KBM-7 (cell line): Measurements from ENCODE around the gene DSPP.
"Not testable (repeated sequence)": the region's sequence is repeated elsewhere in the genome, so short reads cannot be mapped to it uniquely, and the experiment has no call there.

Experiments
- DNase-seq: peaks from one replicate; pipeline ENCODE4 v3.0.0-alpha.2; 2015
- in situ Hi-C: fragments of 300-500 bp; cut with MboI; formaldehyde crosslinking; loops from 2 replicates; pipeline ENCODE4 v1.14.3; 2020; ENCODE audit warnings: low sequenced_read_pairs, low pct_unique_long_range_greater_than_20kb, mixed read lengths

DSPP gene

DNA sequence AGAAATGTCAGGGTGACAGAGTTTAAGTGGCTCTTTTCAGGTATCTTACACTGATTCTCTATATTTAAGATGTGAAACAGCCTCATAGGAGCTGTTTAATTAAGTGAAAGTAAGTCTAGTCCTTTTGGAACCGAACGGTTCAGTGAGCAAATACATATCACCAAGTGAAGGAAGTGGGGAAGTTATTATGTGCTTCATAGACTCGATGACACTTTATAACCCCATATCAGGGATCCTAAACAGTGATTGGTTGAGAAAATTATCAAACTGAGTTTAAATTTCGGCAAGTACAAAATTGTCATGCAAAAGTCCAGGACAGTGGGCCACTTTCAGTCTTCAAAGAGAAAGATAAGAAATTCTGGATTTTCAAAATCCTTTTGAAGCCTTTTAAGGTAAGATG, at the start of gene DSPP:
DSPP (plus strand) TSS at position 301 of the 400 bp plus-strand sequence. CDS start 2,380 bp downstream, outside the sequence.
- DNase-seq: no peak
- in situ Hi-C loops: no loop called here

DNA sequence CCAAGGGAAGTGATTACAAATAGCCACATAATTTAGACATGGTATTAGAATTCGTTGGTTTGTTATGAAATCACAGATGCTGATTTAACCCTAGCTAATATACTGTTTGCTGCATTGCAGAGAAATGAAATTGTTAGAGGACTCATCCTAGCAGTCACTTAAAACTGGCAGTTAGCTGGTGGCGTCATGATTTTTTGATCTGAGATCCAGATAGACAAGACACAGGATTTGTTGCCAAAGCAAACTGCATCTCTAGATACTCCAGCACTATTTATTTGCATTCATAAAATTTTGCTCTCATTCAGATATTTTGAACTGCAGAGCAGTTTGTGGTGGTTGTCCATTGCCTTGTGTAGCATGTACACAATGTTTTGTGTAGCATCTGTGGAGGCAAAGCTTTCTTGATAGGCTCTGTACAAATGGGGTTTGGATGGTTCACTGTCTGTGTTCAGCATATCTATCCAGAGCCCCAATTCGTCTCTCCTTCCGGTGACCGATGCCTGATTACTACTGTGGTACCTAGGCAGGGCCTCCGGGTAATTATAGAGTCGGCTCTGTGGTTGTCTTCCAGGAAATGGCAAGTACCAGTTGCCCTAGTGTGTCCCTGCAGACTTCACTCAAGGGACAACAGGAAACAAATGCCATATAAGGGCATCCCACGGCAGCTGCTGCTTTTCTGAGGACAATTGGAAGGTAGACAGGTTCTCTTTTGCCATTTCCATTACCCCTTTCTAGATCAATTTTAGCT, 49.1 kb upstream of the DSPP start:
- peak; percentile 91 for DNase-seq
- in situ Hi-C loops: no loop called here

DNA sequence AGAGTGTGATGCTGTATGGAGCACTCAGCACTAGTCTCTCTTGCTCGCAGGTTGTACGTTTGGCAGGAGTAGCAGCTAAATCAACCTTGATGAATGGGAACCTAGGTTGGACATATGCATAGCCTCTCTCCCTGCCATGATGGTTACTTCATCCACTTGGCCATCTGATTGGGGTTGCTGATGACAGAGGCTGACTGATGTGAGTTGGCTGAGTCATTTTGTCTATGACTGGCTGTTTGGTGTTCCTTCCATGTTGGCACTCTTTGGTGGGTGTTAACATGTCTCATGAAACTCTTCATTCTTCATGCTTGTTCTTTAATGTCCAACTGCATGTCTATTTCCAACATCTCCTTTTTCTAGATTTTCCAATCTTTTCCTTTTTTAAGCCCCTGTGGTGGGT, 47.5 kb upstream of the DSPP start:
- DNase-seq: no peak
- in situ Hi-C loops: no loop called here

DNA sequence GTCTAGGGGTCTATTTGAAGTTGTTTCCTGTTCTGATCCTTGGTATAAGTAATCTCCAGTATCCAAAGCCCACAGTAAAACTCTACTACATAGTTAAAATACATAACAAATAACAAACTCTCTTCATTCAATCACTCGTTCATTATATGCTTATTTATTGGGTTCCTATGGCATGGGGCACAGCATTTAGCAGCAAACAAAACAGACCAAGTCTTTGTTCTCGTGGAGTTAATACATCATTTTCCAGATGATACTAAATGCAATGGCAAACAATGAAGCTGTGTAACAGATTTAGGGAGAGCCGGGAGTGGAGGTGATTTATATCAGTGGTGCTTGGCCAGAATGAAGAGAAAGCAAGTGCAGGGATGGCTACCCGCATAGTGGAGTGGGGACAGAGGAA, 42.6 kb upstream of the DSPP start:
- DNase-seq: no peak
- in situ Hi-C loops: no loop called here

DNA sequence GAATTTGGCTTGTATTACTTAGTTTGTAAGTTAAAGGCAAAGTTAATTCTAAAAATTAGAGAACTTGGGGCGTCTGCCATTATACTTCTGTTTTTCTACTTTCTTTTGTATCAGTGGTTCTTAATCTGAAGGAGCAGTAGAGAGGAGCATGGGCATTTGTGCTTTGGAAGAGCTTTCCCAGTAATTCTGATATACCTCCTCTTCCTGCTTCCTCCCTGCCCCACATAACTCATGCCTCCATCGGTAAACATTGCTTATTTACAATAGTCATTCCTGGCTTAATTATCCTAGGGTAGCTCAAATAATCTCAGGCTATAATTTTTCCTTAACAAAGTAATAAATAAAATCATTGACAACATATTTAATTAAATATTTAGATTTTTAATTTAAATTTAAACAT, 42.1 kb upstream of the DSPP start:
- in situ Hi-C loops: no loop called here
- DNase-seq: no peak

DNA sequence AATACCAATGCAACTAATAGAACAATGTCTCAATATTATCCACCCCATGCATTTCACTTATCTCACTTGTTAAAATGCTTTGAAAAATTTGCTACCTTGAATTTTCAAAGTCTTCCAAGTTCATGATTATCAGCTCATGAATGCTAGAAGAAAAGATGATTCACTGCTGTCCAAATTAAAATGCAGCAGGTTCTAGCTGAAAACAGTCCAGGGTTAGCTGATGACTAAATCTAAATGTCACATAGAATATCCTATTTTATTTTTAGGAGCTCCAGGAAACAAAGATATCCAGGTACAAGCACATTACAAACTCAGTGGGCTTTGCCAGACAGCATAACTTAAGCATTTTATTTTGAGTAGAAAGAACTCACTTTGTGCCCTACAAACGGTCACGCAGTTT, 41.1 kb upstream of the DSPP start:
- in situ Hi-C loops: no loop called here

DNA sequence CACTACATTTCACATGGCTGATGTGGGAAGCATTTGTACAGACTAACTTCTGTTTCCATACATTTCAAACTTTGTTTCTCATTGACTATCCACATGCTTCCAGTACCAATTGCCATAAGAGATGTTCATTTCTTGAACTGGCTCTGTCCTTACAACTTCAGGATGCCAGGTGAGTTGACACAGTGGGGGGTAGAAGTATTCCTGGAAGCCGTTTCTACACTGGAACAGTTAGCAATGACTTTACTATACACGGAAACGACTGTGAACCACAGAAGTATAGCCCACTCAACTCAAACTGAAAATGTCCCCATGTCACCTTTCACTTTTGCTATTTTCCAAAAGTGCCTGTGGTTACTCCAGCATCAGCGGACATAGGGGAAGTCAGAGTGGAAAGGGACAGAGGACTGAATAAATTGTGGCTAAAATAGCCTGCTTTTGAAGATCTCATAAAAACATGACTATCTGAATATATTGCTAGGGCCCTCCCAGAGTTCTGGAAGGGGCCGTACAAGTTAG, 38.0 kb upstream of the DSPP start:
- DNase-seq: peak; percentile 58
- in situ Hi-C loops: no loop called here

More for the DNA sequence above, 41.1 kb upstream of the DSPP start:
- no peak for DNase-seq

DNA sequence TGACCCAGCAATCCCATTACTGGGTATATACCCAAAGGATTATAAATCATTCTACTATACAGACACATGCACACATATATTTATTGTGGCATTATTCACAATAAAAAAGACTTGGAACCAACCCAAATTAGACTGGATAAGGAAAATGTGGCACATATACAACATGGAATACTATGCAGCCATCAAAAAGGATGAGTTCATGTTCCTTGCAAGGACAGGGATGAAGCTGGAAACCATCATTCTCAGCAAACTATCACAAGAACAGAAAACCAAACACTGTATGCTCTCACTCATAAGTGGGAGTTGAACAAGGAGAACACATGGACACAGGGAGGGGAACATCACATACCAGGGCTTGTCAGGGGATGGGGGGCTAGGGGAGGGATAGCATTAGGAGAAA, 34.0 kb upstream of the DSPP start:
- in situ Hi-C loops, DNase-seq: not testable (repeated sequence)

DNA sequence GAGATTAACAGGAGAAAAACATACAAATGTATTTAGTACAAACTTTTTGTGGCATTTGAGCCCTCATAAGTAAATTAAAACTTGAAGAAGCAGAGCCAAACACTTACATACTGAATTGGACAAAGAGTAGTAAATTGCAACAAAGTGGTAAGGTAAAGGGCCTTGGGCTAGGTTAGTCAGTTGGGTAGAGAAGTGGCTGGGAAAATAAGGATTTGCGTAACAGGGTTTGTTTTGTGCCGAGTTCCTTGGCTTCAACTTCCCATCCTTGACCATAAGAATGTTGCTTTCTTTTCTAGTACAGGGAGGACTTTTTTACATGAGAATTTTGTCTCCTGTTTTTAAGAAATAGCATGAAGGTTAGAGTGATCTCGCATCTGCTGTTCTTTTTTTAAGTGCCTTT, 33.3 kb upstream of the DSPP start:
- in situ Hi-C loops: no loop called here
- no peak for DNase-seq

DNA sequence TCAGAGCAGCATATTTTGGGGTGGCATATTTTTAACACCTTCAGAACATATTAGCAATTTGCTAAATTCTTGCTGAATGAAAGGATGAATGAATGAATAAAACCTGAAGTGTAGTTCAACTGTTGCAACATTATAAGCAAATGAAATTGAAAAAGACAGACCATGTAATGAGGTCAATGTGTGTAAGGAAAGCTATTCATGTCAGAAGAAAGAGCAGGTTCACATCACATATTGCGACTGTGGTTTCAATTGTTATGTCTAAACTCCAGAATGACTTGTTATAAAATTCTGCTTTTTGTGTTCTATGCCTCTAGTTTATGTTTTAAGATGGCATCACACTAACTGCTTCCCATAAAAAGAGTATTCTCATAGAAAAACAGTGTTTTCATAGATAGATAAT, 32.9 kb upstream of the DSPP start:
- DNase-seq: no peak
- in situ Hi-C loops: no loop called here

DNA sequence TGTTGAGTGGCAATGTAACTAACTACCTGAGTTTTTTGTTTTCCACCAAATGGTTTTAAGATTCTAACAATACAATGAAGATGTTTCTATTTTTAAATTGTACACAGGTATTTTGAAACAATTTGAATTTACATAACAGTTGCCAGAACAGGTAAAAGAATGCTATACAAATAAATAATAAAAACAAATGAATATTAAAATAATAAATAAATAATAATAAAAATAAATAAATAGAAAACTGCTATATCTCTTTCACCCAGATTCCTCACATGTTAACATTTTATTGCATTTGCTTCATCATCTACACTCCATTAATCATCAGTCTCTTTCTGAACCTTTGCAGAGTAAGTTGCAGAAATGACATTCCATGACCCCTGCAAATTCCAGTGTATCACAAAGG, 32.3 kb upstream of the DSPP start:
- no peak for DNase-seq
- in situ Hi-C loops: no loop called here

DNA sequence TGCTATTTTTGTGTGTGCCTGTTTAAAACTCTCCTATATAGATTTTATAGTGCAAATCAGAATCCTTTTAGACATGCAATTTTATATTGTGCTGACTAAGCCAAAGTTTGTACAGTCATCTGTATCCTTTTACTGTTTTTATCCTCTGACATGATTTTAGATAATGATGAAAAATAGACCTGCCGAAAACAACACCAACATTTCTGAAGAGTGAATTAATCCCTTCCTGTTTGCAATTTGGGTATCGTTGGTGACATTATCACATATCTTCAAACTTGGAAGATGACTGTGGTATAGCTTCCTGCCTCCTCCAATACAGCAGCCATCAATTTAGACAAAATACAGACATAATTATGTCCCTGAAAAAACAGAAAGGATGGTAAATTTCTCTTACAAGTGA, 28.9 kb upstream of the DSPP start:
- no peak for DNase-seq
- in situ Hi-C loops: no loop called here

DNA sequence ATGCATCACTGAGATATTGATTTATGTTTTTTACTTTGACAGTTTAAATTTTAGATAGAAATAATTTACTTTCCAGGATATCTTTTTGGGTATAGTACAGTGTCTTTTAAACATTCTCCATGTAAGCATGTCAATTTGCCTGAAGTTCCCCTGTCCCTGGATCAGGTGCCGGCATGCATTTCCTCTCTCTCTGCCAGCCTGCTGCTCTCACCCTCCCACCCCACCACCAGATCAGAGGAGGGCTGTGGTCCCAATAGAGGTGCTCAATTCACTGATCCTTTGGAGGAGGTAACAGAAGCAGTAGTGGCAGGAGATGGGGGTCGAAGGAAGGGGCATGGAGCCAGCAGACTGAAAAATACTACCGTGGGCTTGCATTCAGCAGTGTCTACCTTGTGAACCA, 28.3 kb upstream of the DSPP start:
- in situ Hi-C loops: no loop called here
- no peak for DNase-seq

DNA sequence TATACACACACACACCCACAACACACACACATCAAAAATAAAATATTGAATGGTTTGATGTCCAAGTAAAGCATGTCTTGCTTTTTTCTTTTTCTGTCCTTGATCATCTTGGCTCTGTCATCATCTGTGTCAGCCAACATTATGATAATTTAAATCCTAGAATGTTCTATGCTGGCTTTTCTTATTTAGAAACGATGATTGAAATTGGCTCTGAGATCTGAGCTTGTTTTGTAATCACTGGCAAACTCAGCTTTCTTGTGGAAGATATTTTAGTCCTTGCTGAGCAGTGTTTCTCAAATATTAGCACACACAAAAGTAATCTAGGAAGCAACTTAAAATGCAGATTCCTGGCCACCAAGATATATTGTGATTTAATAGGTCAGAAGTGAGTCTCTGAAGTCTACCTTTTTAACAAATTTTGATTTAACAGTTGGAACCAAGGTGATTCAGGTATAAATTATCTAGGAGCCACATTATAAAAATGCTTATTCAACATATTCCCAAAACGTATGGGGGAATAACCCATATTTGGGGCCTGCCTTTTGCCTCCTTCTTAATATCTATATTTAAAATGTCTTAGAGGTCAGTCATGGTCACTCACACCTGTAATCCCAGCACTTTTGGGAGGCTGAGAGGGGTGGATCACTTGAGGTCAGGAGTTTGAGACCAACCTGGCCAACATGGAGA, 24.0 kb upstream of the DSPP start:
- no peak for DNase-seq
- in situ Hi-C loops: no loop called here

DNA sequence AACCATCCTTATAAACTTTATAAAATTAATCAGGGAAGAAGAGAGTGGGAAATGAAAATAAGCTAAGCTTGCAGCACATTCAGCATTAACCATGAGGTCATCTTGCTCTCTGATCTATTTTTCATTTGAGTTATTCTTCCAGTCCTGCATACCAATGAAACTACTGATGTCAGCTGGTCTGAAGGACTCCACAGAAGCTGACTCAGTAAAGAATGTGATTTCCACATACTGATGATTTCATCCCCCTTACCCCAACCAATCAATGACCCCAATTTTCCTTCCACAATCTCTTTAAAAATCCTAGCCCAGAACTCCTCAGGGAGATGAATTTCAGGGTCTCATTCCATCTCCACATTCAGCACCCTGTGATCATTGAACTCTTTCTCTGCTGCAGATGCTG, 18.8 kb upstream of the DSPP start:
- in situ Hi-C loops: no loop called here

DNA sequence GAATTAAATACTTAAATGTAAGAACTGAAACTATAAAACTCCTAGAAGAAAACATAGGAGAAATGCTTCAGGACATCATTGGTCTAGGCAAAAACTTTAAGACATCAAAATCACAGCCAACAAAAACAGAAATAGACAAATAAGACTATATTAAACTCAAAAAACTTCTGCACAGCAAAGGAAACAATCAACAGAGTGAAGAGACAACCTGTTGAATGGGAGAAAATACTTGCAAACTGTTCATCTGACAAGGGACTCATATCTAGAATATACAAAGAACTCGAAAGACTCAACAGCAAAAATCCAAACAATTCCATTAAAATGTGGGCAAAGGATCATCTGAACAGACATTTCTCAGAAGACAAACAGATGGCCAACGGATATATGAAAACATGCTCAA, 16.2 kb upstream of the DSPP start:
- in situ Hi-C loops: no loop called here
- no peak for DNase-seq

More for the DNA sequence above, 18.8 kb upstream of the DSPP start:
- no peak for DNase-seq

DNA sequence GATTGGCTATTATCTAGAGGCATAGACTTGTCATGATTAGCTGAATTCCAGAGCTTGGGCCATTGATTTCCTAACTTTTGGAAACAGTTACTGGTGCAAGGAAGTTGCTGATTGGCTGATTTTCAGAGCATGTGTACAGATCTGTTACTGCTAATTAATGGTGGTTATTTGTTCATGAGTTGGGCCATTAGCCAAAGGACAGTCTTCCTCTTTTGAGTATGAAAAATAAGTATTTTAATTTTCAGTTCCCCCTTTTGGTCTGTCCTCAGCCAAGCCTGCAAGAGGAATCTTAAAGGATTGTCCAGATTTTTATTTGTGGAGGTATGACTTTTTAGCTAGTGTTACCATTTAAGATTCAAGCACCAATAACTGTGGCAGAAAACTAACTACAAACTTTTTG, 7.0 kb upstream of the DSPP start:
- no peak for DNase-seq
- in situ Hi-C loops: no loop called here

DNA sequence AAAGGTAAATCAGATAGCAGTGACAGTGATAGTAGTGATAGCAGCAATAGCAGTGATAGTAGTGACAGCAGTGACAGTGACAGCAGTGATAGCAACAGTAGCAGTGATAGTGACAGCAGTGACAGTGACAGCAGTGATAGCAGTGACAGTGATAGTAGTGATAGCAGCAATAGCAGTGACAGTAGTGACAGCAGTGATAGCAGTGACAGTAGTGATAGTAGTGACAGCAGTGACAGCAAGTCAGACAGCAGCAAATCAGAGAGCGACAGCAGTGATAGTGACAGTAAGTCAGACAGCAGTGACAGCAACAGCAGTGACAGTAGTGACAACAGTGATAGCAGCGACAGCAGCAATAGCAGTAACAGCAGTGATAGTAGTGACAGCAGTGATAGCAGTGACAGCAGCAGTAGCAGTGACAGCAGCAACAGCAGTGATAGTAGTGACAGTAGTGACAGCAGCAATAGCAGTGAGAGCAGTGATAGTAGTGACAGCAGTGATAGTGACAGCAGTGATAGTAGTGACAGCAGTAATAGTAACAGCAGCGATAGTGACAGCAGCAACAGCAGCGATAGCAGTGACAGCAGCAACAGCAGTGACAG, 6.1 kb downstream of the DSPP start:
- no peak for DNase-seq
- in situ Hi-C loops: no loop called here

DNA sequence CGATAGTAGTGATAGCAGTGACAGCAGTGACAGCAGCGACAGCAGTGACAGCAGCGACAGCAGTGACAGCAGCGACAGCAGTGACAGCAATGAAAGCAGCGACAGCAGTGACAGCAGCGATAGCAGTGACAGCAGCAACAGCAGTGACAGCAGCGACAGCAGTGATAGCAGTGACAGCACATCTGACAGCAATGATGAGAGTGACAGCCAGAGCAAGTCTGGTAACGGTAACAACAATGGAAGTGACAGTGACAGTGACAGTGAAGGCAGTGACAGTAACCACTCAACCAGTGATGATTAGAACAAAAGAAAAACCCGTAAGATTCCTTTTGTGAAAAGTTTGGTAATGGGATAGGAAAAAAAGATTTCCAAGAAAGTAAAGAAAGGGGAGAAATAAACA, 7.9 kb downstream of the DSPP start:
- DNase-seq: no peak
- in situ Hi-C loops: no loop called here

DNA sequence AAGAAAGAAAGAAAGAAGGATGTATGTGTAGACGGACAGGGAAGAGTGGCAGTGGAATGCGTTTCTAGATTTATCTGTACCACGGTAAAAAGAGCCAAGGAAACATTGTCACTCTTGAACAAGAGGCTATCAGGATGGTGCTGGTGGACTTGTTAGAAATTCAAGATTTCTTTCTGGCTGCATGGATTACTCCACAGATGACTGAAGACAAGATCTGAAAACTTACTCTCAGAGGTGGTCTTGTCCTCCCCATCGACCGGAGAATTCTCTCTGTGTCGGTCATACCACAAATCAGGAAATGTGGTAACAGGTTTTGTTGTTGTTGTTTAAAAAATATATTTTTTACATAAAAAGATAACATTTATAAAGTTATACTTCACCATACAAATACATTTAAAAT, 11.8 kb downstream of the DSPP start:
- DNase-seq: no peak
- in situ Hi-C loops: no loop called here
